GM10248 (cell line): ENCODE measurements around the gene EMC8.

ENCODE experiments used
- CTCF ChIA-PET: fragments of 300-600 bp; sonication (Branson Sonifier 250); formaldehyde crosslinking; extraction: SDS; loops from one replicate; lab custom pipeline; 2021; ENCODE audit warnings: antibody characterized with exemption; lab: Yijun Ruan, JAX
- POLR2A ChIA-PET: fragments of 350-650 bp; sonication (Branson Sonifier 250); formaldehyde crosslinking; extraction: SDS; loops from one replicate; lab custom pipeline; 2020; ENCODE audit warnings: antibody characterized with exemption; lab: Yijun Ruan, JAX
- DNase-seq: peaks from one replicate; pipeline ENCODE4 v3.0.0; 2012; ENCODE audit errors: extremely low spot score
- TF ChIP-seq, protein P1 (sequence below): IDR thresholded peaks from 2 replicates; pipeline ENCODE4 v1.5.1; 2012; ENCODE audit warnings: mild to moderate bottlenecking, low read depth; ENCODE audit errors: extremely low read depth, missing control alignments, control extremely low read depth

EMC8 gene

DNA sequence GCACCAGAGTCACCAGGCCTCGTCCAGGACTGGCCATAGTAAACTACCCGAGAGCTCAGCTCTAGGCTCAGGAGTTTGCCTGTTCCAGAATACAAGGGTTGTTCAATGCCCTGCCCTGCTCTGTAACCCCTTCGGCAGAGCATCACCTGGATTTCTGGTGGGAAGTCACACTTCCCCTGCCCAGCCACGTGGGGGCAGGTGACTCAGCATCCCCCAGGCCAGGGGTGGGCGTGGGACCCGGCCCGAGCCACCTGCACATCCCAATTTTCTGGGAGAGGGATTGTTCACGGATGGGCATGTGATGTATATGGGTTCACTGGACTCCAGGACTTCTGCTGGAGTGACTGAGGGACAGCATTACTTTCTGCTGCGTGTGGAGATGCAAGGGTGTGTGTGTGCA, 26.0 kb upstream of the EMC8 start:
- no peak for DNase-seq
- TF ChIP-seq, protein P1, sequence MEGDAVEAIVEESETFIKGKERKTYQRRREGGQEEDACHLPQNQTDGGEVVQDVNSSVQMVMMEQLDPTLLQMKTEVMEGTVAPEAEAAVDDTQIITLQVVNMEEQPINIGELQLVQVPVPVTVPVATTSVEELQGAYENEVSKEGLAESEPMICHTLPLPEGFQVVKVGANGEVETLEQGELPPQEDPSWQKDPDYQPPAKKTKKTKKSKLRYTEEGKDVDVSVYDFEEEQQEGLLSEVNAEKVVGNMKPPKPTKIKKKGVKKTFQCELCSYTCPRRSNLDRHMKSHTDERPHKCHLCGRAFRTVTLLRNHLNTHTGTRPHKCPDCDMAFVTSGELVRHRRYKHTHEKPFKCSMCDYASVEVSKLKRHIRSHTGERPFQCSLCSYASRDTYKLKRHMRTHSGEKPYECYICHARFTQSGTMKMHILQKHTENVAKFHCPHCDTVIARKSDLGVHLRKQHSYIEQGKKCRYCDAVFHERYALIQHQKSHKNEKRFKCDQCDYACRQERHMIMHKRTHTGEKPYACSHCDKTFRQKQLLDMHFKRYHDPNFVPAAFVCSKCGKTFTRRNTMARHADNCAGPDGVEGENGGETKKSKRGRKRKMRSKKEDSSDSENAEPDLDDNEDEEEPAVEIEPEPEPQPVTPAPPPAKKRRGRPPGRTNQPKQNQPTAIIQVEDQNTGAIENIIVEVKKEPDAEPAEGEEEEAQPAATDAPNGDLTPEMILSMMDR: no peak
- ChIA-PET CTCF (interaction anchor here (2.0 kb wide), 1 partner anchor 191 kb away, joined by 10 read pairs; no protein-coding TSS in a partner anchor), POLR2A (no interaction called here)

DNA sequence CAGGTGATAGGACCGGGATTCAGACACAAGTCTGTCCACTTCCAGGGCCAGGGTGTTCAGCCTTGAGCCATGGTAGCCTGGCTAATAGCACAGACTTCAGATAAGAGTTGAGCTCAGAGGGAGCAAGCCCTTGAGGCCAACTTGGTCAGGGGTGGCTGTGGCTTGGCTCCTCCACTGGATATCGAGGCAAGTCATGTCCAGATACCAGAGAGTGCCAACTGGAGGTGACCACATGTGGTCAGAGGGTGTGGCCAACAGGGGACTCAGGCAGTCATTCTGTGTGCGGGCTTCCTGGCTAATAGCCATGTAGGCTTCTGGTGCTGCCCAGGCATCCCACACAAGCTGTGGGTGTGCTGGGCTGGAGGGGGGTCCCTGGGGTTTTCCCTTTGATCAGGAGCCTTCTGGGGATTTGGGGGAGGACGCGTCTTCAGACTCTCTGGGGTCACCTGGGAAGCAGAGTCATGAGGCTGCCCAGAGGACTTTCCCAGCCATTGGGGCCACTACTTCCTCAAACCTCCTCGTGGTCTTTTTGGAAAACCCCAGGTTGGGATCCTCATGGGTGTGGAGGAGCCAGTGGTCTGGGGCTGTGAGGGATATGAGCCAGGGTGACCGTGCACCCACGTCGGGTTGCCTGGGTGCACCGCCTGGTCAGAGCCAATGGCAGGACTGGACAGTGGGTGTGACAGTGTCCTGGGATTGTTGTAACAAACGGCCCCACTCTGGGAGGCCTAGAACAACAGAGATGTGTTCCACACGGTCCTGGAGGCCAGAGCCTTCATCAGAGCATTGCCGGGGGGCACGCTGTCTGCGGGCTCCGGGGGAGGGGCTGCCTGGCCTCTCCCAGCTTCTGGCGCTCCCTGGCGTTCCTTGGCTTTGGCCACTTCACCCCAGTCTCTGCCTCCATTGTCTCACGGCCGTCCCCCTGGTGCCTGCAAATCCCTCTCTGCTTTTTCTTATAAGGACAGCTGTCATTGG, 25.1 kb upstream of the EMC8 start:
- ChIA-PET POLR2A (no interaction called here), CTCF (interaction anchor here (1.0 to 2.0 kb wide), 4 partner anchors 92 to 192 kb away, joined by 3 to 10 read pairs (median 4); no protein-coding TSS in a partner anchor)
- TF ChIP-seq, protein P1: no peak
- no peak for DNase-seq

DNA sequence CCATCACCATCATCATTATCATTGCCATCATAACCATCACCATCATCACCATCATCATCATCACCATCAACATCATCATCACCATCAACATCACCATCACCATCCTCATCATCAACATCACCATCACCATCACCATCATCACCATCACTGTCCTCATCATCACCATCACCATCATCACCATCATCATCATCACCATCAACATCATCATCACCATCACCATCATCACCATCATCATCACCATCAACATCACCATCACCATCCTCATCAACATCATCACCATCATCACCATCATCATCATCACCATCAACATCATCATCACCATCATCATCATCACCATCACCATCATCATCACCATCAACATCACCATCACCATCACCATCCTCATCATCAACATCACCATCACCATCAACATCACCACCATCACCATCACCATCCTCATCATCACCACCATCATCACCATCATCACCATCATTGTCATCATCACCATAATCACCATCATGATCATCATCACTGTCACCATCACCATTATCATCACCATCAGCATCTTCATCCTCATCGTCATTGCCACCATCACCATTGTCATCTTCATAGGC, 24.1 kb upstream of the EMC8 start:
- no peak for DNase-seq
- ChIA-PET CTCF (interaction anchor here (1.0 to 4.9 kb wide), 5 partner anchors 70 to 193 kb away, joined by 3 to 90 read pairs (median 5); no protein-coding TSS in a partner anchor), POLR2A (no interaction called here)
- TF ChIP-seq, protein P1: no peak

DNA sequence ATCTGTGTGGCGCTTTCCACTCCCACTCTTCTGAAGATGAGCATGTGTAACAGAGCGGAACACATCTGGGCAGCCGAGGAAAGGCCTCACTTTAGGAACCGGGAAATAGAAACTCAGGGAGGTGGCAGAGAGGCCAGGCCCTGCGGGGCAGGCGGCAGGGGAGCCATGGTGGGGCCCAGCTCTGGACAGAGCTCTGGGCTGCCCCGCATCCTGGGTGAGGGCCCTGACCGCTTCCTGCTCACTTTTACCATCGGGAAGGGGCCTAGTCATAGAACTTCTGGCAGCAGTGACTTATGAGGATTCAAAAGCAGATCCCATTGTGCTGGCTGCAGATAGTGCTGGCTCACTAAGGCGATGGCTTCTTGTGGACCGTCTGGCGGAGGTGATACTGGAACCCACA, 22.8 kb upstream of the EMC8 start:
- DNase-seq: no peak
- CTCF ChIA-PET: interaction anchor here (0.6 to 7.8 kb wide), 59 partner anchors 8 to 736 kb away, joined by 3 to 255 read pairs (median 9); partner anchors contain the start of gene IRF8
- POLR2A ChIA-PET: interaction anchor here (1.7 kb wide), 1 partner anchor 77 kb away, joined by 7 read pairs; the partner anchor contains the start of gene IRF8

DNA sequence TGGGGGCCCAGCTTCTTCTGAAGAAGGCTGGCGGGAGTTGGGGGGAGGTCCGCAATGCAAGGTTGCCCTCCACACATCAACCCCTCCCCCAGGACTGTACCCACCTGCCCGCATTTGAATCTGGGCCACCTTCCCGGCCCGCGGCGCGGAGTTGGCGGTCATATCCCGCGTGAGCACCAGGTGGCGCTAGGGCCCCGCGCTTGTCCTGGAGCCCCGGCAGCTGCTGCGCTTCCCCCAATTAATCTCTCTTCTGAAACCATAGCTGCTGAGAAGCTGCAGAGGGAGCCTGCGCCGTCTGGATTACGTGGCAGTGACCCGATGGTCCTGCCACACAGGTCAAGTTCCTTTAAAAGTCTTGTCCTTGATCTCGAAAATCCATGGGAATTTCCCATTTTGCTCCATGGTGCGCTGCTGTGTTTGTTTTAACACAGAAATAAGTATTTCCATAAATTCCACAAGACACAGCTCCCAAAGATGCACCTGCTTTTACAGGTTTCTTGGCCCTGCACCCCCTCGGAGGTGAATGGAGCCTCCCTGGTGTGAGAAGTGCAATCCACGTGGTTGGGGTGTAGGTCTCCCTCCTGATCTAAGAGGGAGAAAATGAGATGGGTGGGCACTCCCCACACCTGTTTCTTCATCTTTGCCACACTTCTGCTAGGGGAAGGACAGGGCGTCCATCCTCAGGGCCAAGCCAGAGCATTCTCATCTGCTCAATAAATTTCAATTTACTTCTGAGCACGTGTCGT, 22.2 kb upstream of the EMC8 start:
- TF ChIP-seq, protein P1: peak; percentile 94
- ChIA-PET POLR2A (interaction anchor here (0.9 to 1.7 kb wide), 2 partner anchors 78 to 83 kb away, joined by 3 to 7 read pairs; partner anchors contain the start of gene IRF8), CTCF (interaction anchor here (0.6 to 7.8 kb wide), 75 partner anchors 9 to 737 kb away, joined by 3 to 255 read pairs (median 8); partner anchors contain the start of gene IRF8)
- peak; percentile 92 for DNase-seq

More for the DNA sequence above, 22.8 kb upstream of the EMC8 start:
- TF ChIP-seq, protein P1: no peak
